GM18867 (cell line): Measurements from ENCODE around the gene SCYL3.
"Not testable (repeated sequence)": the region's sequence is repeated elsewhere in the genome, so short reads cannot be mapped to it uniquely, and the experiment has no call there.

Experiments
- ATAC-seq: cut with Tn5 transposase; IDR thresholded peaks from one replicate; pipeline ENCODE4 v1.9.1; 2021; ENCODE audit warnings: mild to moderate bottlenecking, moderate library complexity; ENCODE audit not compliant: unreplicated experiment

Gene SCYL3

DNA sequence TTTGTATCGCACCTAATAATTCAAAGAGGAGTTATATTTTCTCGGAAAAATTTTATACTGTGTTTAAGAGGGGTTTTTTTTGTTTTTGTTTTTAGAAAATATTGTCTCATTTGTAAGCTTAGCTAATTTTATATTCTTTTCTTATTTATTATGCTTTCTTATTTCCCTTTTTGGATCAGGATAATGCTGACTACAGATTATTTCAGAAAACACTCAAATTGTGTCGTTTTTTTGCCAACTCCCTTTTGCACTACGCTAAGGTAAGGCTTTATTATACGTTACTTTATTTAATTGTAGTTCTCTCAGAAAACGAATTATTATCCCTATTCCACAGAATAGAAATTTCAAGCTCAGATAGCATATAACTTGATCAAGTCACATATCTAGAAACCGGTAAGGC is 72.2 kb downstream of the SCYL3 start:
- ATAC-seq, result no peak

DNA sequence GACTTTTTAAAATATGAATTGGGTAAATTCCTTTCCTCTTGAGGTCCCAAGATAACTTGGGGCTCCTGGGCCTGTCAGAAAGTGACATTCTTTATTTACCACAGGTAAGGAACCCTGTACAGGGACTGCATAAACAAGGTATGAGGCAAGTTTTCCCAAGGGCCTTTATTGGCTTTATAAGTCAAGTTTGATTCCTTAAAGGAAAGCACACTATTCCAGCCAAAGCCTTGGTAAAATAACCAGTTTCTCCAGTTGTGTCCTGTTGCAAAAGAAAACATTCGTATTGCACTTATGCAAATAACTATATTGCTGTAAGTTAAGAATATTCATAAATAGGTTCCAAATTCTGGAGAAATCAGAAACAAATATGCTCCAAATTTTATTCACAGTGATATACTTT is 77.1 kb downstream of the SCYL3 start:
- ATAC-seq, result no peak

DNA sequence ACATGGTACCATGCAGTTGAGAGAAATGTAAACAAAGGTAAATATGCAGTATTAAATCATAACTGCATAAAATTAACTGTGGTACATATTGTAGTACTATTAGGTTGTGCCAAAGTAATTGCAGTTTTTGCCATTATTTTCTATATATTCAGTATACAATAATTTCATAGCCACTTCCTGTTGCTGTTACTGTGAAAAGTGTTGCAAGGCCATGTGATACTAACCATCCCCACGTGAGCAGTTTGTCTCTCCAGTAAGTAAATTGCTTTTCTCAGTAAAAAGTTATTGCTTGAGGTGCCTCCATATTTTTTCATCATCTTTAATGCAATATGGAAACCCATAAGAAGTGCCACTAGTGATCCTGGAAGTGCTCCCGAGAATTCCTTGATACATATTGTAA is 79.4 kb downstream of the SCYL3 start:
- ATAC-seq, result no peak

DNA sequence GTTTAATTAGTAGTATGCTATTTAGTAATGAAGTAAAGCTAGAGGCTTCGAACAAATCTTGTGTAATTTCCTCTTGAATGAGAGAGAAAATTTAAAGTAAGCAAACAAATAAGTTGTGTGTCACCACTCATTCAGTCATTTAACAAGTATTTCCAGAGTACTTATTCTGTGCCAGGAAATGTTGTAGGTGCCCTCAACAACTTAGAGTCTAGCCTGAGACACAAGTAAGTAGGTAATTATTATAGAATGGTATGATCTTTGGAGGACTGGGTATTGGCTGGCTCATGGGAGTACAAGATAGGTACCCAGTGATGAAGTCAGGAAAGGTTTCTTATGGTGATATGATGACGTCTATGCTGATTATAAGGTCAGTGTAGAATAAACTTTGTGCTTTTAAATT is 81.6 kb downstream of the SCYL3 start:
- ATAC-seq, result no peak

DNA sequence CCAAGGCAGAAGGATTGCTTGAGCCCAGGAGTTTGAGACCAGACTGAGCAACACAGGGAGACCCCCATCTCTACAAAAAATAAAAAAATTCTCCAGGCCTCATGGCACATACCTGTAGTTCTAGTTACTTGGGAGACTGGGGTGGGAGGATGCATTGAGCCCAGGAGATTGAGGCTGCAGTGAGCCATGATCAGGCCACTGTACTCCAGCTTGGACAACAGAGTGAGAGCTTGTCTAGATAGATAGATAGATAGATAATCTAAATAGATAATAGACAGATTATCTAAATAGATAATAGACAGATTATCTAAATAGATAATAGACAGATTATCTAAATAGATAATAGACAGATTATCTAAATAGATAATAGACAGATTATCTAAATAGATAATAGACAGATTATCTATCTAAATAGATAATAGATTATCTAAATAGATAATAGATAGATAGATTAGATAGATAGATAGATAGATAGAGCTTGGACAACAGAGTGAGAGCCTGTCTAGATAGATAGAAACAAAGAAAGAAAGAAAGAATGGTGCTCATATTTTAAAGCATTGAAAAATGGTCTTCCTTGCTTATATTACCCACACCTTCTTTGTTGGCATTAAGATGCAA is 82.2 kb downstream of the SCYL3 start:
- not testable (repeated sequence) for ATAC-seq

DNA sequence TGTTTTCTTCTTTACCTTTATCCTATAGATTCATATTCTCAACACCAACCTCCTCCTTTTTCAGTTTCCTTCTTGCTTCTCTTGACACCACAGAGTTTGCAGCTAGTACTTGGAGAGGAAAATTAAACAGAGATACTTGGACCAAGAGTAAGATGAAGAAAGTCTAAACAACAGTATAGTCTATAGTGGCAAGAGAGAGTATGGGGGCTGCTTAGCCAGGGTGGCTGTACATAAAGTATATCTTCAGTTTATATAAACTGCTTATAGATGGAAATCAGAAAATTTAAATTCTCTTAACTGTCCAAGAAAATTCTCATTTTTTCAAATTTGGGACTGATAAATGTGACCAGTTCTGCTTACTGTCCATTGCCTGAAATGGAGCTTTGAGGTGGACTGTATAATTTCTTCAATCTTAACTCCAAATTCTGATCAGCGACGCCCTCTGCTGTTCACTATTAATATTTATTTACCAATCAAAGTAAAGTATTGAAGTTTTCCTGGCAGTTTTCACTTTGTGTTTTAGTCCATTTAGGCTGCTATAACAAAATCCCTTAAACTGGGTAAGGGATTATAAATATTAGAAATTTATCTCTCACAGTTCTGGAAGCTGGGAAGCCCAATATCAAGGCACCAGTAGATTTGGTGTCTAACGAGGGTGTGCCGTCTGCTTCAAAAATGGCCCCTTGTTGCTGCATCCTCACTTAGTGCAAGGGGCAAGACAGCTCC is 84.2 kb downstream of the SCYL3 start:
- ATAC-seq, result no peak

DNA sequence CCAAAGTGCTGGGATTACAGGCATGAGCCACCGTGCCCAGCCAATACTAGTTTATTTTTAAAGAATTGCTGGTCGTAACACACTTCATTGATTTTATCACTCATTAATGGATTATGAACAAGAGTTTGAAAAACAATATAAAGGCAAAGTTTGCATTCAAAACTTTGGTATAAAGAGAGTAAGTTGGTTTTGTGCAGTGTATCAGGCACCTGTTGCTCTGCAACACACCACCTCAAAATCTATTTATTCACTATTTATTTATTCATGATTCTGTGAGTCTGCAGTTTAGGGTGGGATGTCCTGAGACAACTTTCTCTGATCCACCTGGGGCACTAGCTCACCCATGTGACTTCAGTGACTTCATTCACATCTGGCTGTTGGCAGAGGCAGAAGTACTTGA is 88.8 kb downstream of the SCYL3 start:
- ATAC-seq, result no peak

DNA sequence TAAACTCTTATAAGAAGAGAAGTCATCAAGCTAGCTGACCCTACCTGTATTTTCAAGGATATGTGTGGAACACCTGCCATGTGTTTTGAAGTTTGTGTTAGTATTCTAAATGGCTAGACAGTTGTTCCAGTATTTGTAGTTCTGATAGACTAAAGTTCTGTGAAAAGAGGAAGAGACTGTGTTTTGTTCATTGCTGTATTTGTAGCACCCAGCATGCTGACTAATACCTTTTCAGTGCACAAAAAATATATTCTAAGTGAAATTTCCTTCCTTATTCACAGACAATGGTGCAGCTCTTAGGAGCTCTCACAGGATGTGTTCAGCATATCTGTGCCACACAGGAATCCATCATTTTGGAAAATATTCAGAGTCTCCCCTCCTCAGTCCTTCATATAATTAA is 90.8 kb downstream of the SCYL3 start:
- ATAC-seq, result no peak
